GM19238 (cell line): ENCODE measurements around the gene BCL7C.
A peak's percentile ranks its signal among the peaks of the same experiment; 100 is the strongest.
"Not testable (repeated sequence)": the region's sequence is repeated elsewhere in the genome, so short reads cannot be mapped to it uniquely, and the experiment has no call there.

Experiments
- DNase-seq: peaks from one replicate; pipeline ENCODE4 v3.0.0; 2011; ENCODE audit warnings: low spot score; ENCODE audit not compliant: insufficient read length

BCL7C gene

GRCh38 chr16:30895627-30896260 lies 1.9 kb upstream of the BCL7C start:
- DNase-seq, result no peak

GRCh38 chr16:30894540-30895368 lies 877 bp upstream of the BCL7C start:
- DNase-seq, result no peak

GRCh38 chr16:30893417-30893743 lies 497 bp downstream of the BCL7C start:
- no peak for DNase-seq

- no peak for DNase-seq
These were observed 1.0 kb downstream of the BCL7C start for GRCh38 chr16:30892670-30893416.

GRCh38 chr16:30891043-30891823 lies 2.6 kb downstream of the BCL7C start:
- not testable (repeated sequence) for DNase-seq

GRCh38 chr16:30889721-30890120 lies 4.2 kb downstream of the BCL7C start:
- DNase-seq, result no peak

- no peak for DNase-seq
These were observed 4.9 kb downstream of the BCL7C start for GRCh38 chr16:30888856-30889499.

GRCh38 chr16:30887927-30888326 lies 6.0 kb downstream of the BCL7C start:
- DNase-seq, result no peak

GRCh38 chr16:30886145-30886544 lies 7.7 kb downstream of the BCL7C start:
- DNase-seq, result no peak

- DNase-seq, result no peak
These were observed 8.7 kb downstream of the BCL7C start for GRCh38 chr16:30885196-30885595.

GRCh38 chr16:30884760-30885159 lies 9.1 kb downstream of the BCL7C start:
- DNase-seq, result no peak

- DNase-seq, result no peak
These were observed 11.2 kb downstream of the BCL7C start for GRCh38 chr16:30882429-30883310.

- no peak for DNase-seq
These were observed 17.0 kb downstream of the BCL7C start for GRCh38 chr16:30876867-30877266.

- peak; percentile 53 for DNase-seq
These were observed 17.7 kb downstream of the BCL7C start for GRCh38 chr16:30875871-30876801.

- peak; percentile 83 for DNase-seq
These were observed 18.8 kb downstream of the BCL7C start for GRCh38 chr16:30874821-30875717.

- no peak for DNase-seq
These were observed 19.5 kb downstream of the BCL7C start for GRCh38 chr16:30874244-30874820.

- DNase-seq, result no peak
These were observed 23.0 kb downstream of the BCL7C start for GRCh38 chr16:30870904-30871303.

- DNase-seq, result no peak
These were observed 26.1 kb downstream of the BCL7C start for GRCh38 chr16:30867747-30868146.
